ENCODE results near the gene EGFR.

EGFR gene

DNA sequence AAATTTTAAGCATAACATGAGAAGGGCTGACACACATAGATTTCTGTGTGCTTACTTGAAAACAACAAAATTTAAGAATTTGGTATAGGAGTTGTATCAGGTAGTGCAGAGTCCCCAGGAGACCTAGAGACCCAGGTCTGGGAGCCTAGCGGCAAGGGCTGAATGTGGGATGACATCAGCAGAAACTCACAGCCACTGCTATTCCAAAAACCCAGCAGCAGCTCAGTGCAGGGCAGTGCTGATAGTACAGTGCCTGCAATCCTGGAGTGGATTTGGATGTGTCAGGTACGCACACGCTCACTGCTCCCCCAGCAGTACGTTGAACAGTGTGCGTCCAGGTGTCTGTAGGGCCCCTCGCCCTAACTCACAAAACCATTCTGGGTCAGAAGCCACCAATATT, 87.1 kb downstream of the EGFR start:
- DNase-seq = no peak

DNA sequence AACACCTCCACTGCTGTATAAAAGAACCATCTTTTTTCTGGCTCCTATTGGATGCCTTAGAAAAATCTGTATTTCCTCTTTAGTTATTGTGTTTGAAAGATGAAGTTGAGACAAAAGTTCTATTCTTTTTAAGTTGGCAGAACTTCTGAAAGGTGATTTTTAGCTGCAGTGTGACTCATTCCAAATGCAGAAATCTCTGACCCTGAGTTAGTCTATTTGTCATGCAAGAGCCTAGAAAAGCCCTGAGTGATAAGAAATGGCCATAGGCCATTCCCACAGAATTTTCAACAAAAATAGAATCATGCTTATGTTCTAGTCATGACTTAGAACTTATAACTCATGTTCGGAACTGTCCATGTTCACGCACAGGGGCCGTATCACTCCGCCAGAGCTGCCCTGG, 89.1 kb downstream of the EGFR start:
- no peak for DNase-seq

DNA sequence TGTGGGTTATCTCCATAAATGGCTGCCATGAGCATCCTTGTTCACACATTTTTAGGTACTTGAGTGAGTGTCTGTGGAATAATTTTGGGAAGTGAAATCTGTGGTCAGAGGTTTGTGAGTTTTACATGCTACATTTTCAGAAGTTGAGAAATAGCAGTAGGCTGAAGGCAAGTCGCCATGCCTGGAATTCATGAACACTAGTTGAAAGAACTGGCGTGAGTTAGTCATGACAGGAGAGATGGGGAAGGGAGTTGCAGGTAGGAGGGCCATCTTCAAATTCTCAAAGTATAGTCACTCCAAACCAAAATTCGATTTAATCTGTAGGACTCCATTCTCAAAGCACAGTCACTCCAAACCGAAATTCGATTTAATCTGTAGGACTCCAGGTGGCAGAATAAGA, 89.6 kb downstream of the EGFR start:
- no peak for DNase-seq

DNA sequence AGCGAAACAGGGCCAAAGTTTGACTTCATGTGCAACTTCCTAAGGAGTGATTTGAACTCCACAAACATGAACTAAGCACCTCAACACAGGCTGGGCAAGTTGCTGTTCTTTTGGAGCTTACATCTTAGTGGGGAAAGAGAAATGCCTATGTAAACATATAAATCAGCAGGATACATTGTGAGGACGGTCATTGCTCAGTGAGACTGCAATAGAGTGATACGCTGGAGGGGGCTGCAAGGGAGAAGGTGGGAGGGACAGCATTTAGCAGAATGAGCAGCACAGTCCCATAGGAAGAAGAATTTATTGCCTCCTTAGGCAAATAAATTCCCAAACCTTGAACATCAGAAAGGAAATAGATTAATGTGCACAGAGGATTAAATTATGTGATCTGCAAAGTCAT, 90.0 kb downstream of the EGFR start:
- DNase-seq = no peak

DNA sequence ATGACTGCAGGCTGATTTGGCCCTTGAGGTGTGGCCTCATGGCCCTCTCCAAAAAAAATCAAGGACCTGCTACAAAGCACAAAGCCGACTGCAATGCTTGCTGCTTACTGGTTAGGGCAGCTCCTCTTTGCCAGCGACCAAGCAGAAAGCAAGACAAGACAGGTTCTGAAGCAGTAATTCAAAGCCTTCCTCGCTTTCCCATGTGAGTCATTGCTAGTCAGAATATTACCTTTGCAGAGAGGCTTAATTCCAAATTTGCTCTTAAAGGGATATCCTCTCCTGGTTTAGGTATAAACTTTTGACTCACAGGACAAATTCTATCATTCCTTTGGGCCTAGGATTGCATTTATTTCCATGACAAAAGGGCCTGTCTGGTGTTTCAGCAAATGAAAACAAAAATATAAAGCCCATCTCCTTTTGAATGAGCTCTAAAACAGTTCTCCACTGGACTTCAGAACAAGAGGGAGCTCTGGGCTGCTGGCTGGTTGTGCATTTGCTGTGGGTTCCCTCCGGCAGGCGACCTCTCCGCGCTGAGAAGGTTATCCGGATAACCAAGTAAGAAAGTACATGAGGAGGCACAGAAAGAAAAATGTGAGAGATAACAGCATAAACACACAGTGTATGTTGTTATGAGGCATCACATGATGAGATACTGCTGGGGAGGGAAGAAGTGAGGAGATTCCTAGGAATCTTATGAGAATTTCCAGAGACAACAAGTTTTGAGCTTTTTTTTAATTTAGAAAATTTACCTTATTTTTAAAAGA, 90.8 kb downstream of the EGFR start:
- no peak for DNase-seq

DNA sequence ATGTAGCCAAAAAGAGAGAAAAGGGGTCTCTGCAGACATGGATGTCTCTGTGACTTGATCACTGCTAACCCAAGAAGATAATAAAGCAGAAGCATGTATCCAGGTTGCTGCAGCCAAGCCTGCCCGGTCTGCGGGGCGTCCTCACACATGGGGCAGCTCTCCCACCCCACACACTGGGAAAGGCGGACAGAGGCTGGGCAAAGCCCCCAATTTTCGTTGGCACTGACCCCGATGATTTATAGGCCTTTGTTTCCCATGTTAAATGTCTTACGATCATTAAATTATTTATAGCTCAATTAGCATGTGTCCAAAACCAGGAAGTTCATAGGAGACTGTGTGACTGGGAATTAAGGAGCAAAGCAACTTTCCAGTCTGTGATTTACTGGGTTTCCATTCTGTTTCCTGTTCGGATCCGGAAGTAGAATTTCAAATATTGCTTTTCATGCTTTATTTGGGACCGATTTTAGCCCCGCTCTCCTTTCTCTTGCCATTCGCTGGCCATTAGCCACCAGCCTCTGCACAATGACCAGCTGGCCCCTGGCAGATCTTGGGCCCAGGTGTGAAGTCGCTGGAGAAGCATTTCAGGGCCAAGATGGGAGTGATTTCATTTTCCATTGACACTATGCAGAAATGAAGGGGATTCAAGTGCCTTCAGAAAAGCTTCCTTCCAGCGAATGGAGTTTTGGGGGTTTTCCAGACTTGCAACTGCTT, 91.6 kb downstream of the EGFR start:
- no peak for DNase-seq

DNA sequence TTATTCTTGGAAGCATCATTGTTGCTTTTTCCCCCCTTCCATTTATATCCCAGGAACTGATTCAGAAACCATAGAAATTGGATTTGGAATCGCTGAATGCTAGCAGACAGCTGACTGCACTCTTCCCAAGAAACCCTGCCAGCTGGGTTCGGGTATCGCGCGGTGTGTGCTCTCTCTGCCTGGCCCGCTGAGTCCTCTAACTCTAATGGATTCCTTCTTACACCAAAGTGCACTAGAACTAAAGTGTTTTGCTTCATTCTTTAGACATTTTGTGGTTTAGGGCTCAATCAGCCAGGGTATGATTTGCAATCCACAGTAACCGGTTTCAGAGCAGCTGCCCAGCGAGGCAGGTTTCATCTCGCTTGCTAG, 92.2 kb downstream of the EGFR start:
- DNase-seq = no peak

DNA sequence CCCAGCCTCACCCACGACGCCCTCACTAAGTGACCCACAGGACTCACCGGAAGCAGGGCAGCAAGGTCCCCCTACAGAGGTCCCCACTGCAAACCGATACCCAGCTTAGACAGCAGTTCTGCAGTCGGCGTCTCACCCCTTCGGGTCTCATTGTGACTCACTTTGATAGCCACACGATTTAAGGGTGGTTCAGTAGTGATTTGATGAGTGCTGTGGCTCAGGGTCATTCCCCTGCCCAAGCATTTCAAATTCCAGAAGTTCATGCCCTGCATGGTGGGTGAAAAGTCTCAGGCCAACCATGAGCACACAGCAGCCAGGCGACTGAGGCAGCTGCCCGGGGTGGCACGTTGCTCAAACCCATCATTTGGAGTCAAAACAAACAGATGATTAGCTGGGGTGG, 93.2 kb downstream of the EGFR start:
- no peak for DNase-seq

DNA sequence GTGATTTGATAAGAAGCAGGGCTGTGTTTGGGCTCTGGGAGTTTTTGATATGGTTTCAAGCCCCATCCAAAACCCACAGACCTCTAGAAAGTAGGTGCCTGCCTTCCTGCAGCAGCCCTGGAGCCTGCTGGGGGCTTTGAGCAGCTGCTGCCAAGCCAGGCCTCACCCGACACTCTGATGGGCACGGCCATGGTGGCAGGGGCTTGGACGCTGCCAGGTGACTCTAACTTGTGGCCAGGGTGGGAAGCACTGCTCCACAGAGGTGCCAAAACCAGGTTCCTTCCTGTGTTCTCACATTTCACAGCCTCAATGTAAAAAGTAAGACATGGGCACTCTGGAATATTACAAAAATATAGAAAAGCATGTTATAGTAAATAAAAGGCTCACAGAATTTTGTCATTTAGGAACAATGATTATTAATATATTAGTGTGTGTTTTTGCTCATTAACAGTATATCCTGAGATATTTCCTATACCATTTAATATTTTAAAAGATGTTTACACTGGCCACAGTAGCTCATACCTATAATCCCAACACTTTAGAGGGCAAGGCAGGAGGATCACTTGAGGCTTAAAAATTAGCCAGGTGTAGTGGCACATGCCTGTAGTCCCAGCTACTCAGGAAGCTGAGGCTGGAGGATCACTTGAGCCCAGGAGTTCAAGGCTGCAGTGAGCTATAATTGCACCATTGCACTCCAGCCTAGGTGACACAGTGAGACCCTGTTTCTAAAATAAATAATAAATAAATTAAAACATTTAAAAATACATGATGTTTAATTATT, 95.1 kb downstream of the EGFR start:
- no peak for DNase-seq

DNA sequence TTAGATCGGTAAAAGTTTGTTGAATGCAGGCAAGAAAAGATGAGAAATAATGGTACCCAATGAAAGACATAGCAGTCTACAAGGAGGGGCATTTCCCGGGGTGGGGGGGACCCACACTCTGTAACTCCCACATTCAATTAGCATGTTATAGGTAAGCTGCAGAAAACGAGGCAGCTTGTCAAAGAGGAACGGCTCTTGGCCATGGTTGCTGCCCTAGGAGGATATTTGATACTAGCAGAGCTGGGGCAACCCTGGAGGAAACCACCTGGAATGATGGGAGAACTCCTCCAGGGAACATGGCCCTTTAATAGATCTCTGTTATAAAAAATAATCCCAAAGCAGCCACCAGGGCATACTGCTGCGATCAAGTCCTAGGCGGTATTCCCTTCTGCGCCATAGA, 98.5 kb downstream of the EGFR start:
- no peak for DNase-seq

DNA sequence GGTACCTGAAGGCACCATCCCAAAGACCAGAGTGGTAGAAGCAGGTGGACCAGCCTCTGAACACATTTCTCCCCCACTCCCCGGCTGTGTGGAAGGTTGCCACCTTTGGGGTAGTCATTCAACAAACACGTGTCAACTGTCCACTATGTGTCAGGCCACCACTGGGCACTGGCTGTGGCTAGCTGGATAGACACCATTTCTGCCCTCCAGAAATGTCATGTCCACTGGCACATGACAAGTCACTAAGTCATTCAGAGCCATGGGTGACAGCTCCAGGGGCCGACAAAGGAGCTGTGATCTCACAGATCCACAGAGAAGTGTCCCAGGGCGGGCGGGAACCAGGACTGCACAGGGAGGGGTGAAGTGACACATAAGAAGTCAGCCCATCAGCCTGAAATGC, 99.6 kb downstream of the EGFR start:
- no peak for DNase-seq

DNA sequence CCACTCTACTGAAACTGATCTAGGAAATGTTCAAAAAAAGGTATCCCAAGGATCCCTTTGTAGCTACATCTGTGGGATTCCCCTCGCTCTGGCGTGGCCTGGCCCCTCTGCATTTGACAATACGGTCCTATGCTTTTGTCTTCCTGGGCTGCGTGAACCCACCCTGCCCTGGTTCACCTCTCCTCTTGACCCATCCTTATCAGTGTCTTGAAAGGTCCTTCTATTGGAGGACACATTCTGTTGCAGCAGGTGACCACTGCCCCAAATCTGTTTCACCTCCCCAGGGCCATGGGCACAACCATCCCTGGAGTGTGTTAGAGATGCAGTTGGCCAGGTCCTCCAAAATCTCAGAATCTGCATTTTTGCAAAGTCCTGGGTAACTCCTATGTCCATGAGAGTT, 100.8 kb downstream of the EGFR start:
- DNase-seq = no peak

DNA sequence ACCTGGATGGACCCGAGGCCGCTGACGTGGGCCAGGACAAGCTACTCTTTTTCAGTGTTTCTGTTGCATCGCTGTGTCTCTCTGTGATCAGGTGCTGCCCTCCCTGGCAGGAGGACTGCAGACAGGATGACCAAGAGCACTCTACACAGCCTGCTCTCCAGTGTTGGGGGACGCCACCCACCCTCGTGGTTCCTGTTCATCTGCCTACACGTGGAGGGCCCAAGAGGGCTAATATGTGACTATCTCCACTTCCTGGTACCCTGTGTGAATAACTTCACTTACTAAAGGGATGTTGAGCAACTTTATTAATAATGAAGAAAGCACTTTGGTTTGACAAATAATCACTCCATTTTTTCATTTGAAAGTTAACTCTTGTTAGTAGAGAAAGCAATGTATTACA, 101.3 kb downstream of the EGFR start:
- no peak for DNase-seq

DNA sequence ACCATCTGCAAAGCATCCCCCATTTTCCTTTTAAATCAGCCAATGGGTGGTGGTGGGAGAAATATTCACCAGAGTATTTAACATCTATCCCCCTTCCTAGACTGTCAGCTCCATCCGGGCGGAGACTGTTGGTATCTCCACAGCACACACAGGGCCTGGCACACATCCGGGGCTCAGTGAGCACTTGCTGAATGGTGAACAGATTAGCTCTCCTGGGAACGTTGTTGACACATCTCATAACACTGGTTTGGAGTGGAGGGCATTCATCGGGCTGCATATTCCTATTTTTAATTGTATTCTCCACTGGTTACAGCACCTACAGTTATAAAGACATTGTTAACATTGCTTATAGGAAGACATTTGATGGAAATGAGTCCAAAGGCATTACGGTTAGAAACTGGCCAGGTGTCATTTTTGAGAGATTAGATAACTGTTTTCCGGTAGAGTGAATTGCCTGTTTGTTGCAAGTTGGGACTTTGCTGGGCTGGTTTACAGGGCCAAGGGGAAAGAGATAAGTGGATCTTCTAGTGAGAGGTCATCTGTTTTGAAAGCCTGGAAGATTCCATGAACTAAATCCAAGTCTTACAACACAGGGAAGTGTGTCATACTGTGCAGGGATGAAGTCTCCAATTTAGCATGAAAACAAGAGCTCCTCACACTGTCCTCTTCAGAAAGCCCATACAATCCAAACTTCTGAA, 101.8 kb downstream of the EGFR start:
- DNase-seq = no peak

DNA sequence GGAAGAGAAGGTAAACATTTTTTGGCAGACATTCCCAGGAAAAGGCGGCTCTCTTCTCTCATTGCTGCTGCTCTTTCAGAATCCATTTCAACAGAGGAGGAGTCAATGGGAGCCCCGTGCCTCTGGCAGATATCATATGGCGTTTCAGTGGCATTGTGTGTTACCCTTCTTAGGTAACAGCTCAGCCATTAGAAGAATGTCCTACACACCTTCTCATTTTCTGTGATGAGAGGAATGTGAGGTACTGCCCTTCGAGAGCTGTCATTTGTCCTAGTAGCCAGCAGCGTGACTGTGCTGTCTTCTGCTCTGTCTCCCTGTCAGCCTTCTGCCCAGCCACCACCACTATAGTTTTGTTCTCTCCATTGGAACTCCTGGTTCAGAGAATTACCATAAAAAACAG, 102.4 kb downstream of the EGFR start:
- no peak for DNase-seq

DNA sequence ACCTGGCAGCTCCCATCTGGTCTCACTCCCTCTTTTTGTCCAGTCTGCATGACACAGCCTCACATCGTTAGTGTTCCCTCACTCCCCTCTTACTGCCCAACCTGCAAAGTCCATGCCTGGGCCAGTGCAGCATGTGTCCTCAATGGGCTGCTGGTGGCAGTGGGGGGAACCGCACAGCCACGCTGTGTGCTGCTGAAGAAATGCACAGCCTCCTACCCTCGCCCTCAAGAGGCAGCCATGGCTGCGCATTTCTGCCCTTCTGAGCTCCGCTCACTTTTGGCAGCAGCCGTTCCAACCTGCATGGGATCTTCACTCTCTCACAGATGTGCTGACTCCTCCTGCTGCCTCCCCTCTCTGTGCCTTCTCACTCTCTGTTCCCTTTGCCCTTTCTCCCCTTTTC, 103.4 kb downstream of the EGFR start:
- no peak for DNase-seq

DNA sequence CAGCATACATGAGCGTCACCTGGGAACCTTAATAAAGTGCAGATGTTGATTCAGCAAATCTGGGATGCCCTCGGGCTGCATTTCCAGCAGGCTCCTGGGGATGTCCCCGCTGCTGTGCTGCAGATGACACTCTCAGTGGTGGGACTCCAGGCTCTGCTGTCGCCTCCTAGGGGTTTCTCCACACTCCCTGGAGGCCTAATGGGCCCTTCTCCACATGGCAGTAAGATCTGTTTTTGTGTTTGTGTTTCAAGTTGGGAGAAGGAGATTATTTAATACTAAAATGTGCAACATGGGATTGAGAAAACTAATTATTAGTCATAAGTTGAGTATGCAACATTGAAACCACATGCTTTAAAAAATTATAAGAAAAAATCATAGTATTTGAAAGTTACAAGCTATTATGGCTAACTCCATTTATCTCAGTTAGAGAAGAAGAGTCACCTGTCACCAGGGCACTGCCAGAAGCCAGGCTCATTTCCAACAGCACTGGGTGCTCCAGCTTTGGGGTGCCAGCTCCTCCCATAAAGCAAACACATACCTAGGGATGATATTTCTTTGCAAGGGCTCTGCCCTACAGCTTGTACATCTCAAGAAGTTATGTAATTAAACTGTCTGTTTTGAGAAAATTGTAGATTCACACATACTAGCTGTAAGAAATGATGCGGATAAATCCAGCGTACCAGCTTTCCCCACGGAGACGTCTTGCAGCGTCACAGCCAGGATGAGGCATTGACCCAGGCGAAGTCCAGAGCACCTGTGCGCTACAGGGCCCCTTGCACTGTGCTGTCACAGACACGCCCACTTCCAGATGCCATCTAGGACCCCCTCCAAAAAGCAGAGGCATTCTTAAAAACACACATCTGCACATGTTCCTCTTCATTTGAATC, 106.4 kb downstream of the EGFR start:
- DNase-seq = no peak

DNA sequence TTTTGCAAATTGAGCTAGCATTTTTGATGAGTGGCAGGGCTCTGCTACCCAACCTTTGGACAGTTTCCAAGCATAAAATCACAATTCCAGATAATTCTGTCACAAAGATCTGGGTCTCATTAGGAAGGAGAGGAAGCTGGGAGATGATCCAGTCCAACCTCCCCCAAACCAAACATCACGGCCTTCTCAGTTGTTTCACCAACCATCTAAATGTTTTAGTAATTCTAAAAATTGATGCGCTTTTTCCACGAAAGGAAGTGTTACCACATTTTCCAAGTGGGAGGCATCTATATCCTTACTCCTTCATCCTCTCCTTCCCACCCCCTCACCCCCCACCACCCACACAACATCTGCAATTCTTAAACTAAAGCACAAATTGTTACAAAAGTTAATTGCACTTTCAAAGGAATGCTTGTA, 108.3 kb downstream of the EGFR start:
- DNase-seq = no peak

DNA sequence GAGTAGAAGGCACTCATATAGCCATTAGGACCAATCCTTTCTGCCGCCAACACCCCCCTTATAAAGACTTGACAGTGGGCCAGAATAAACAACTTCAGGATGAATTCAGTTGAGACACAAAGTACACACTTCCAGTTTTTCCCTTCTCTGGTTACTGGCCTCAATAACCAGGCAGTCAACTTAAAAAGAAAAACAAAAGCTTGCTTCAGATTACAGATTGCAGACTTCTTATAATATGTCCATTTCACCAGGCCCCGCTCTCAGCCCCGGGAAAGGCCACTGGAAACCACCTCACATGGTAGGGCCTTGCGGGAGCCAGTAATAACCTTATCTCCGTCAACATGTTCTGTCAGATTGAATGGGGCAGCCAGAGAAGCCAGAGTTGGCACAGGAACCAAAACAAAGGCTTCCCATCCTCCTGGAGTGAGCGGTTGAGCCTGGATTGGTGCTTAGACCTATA, 108.8 kb downstream of the EGFR start:
- no peak for DNase-seq

DNA sequence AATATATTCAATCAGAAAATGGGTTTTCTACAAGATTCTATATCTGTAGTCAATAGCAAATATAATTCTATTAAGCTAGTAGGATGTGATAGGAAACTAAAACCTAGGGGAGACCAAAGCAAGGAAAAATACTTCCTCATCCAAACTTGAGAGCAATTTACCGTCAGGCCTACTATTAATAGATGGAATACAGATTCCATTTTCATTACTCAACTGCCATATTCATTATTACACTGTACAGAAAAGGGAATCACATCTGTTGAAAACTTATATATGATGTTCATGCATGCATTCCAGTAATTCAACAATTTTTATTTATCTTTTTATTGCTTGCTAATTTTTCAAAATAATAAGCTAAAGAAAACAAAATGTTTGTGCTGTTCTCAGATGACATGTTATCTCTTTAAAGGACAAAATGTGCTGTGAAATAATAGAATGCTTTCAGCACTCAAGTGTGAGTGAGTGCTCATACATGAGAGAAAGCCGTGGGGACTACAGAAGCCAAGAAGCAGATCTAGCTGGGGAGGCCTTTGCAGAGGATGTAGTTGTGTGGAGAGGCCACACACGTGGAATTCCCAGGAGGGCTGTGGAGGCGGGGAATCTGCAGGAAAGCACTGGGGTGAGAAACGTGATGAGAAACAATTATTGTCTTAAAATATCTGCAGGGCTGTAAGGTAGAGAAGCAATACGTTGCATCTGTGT, 110.0 kb downstream of the EGFR start:
- no peak for DNase-seq

Data from T-helper 9 cell (primary cell).